C4-2B (cell line): ENCODE data around the gene UBC.

Experiments
- H3K27ac ChIP-seq: fragments of 450-650 bp; 2 replicates; pipeline ENCODE4 v1.5.1; 2017
- CTCF ChIP-seq: fragments of 450-650 bp; conservative IDR thresholded peaks from 2 replicates; pipeline ENCODE4 v1.5.1; 2017; ENCODE audit warnings: mild to moderate bottlenecking
- ZFX ChIP-seq: fragments of 450-650 bp; IDR thresholded peaks from 2 replicates; pipeline ENCODE4 v1.6.1; 2017

Gene UBC

GRCh38 chr12:124914392-124915238 lies at the start of gene UBC:
UBC (minus strand) TSS chr12:124914650; CDS start chr12:124913771, 879 bp downstream.
- H3K27ac ChIP-seq, result peak within 1 kb of the TSS; percentile 96
- TF ChIP-seq ZFX, result no peak
- TF ChIP-seq CTCF, result no peak

GRCh38 chr12:124963211-124963610 lies 48.8 kb upstream of the UBC start:
- no peak overlapping the region for H3K27ac ChIP-seq
- TF ChIP-seq CTCF, result no peak
- TF ChIP-seq ZFX, result no peak

- no peak overlapping the region for H3K27ac ChIP-seq
- TF ChIP-seq ZFX (no peak), CTCF (no peak)
Measured at GRCh38 chr12:124961055-124961454, 46.6 kb upstream of the UBC start.

GRCh38 chr12:124956571-124956970 lies 42.1 kb upstream of the UBC start:
- TF ChIP-seq CTCF, result no peak
- TF ChIP-seq ZFX, result no peak
- H3K27ac ChIP-seq, result no peak overlapping the region

GRCh38 chr12:124954771-124955170 lies 40.3 kb upstream of the UBC start:
- TF ChIP-seq ZFX (no peak), CTCF (no peak)
- no peak overlapping the region for H3K27ac ChIP-seq

GRCh38 chr12:124953689-124954405 lies 39.4 kb upstream of the UBC start:
- TF ChIP-seq CTCF (no peak), ZFX (no peak)
- no peak overlapping the region for H3K27ac ChIP-seq

- TF ChIP-seq ZFX (no peak), CTCF (no peak)
- no peak overlapping the region for H3K27ac ChIP-seq
Measured at GRCh38 chr12:124952801-124953200, 38.4 kb upstream of the UBC start.
